Measurements from ENCODE around the gene SH3RF1. TPM values are rescaled to one million over a fixed set of nuclear protein-coding genes. Genes with fewer than 3 reads are reported as not detected.

SH3RF1 gene
- total and polyA plus RNA-seq, 4 donors = 7.6 to 31.8 (median 18.1) TPM

- WGBS, 2 donors = 54 to 59% methylated on average over 2 of the region's 2 CpGs
- Histone ChIP-seq H3K9me3 (ENCODE audit: control insufficient read depth, low read length) (no peaks in the 10 kb centered on the region), H3K36me3 (ENCODE audit: control insufficient read depth in 1 of 2, insufficient read depth in 2 of 2, low read length in 1 of 2) (no peaks in the 10 kb centered on the region), H3K4me1 (ENCODE audit: control insufficient read depth in 1 of 2, insufficient read depth in 2 of 2, low read length in 2 of 2) (peaks cover 6 to 19% of the 10 kb centered on the region in 2 donors), H3K4me3 (ENCODE audit: low read length in 2 of 2) (no peak overlapping the region), H3K27me3 (ENCODE audit: control insufficient read depth in 1 of 2, insufficient read depth in 2 of 2, low read length in 1 of 2) (no peaks in the 10 kb centered on the region), H3K27ac (ENCODE audit: low read depth in 1 of 2, low read length in 2 of 2) (peak overlapping the region in 1 of 2 donors; percentile 28)
- no peak for DNase-seq
- peak; percentile 59 for ATAC-seq (ENCODE audit: low FRiP score)
- intact Hi-C loops (cut with DNase I) = no loop called here
Measured at GRCh38 chr4:169243825-169244609, 26.7 kb downstream of the SH3RF1 start.

GRCh38 chr4:169241464-169241863, 29.3 kb downstream of the SH3RF1 start:
- Histone ChIP-seq H3K36me3 (ENCODE audit: control insufficient read depth in 1 of 2, insufficient read depth in 2 of 2, low read length in 1 of 2) (no peaks in the 10 kb centered on the region), H3K4me3 (ENCODE audit: low read length in 2 of 2) (no peak overlapping the region), H3K4me1 (ENCODE audit: control insufficient read depth in 1 of 2, insufficient read depth in 2 of 2, low read length in 2 of 2) (peaks cover 5 to 30% of the 10 kb centered on the region in 2 donors), H3K27me3 (ENCODE audit: control insufficient read depth in 1 of 2, insufficient read depth in 2 of 2, low read length in 1 of 2) (no peaks in the 10 kb centered on the region), H3K27ac (ENCODE audit: low read depth in 1 of 2, low read length in 2 of 2) (peak overlapping the region in 1 of 2 donors; percentile 75), H3K9me3 (ENCODE audit: control insufficient read depth, low read length) (no peaks in the 10 kb centered on the region)
- intact Hi-C loops (cut with DNase I) = no loop called here
- DNase-seq = no peak
- WGBS, 2 donors = 56 to 64% methylated on average over 2 of the region's 2 CpGs
- no peak for ATAC-seq (ENCODE audit: low FRiP score)

- intact Hi-C loops (cut with DNase I) = loop anchor here in 1 of 2 donors (5.0 kb wide), 1 partner anchor 33 kb away; the partner anchor contains the start of gene SH3RF1
- DNase-seq (no peak), ATAC-seq (ENCODE audit: low FRiP score) (no peak)
- Histone ChIP-seq H3K36me3 (ENCODE audit: control insufficient read depth in 1 of 2, insufficient read depth in 2 of 2, low read length in 1 of 2) (no peaks in the 10 kb centered on the region), H3K27ac (ENCODE audit: low read depth in 1 of 2, low read length in 2 of 2) (no peak overlapping the region), H3K27me3 (ENCODE audit: control insufficient read depth in 1 of 2, insufficient read depth in 2 of 2, low read length in 1 of 2) (no peaks in the 10 kb centered on the region), H3K9me3 (ENCODE audit: control insufficient read depth, low read length) (no peaks in the 10 kb centered on the region), H3K4me1 (ENCODE audit: control insufficient read depth in 1 of 2, insufficient read depth in 2 of 2, low read length in 2 of 2) (peaks cover 7 to 22% of the 10 kb centered on the region in 2 donors), H3K4me3 (ENCODE audit: low read length in 2 of 2) (no peak overlapping the region)
- WGBS, 2 donors = 52 to 61% methylated on average over 7 of the region's 7 CpGs
Measured at GRCh38 chr4:169239221-169239905, 31.4 kb downstream of the SH3RF1 start.

GRCh38 chr4:169238445-169238844, 32.3 kb downstream of the SH3RF1 start:
- intact Hi-C loops (cut with DNase I) = loop anchor here in 1 of 2 donors (5.0 kb wide), 1 partner anchor 34 kb away; the partner anchor contains the start of gene SH3RF1
- ATAC-seq (ENCODE audit: low FRiP score) = peak; percentile 73
- no peak for DNase-seq
- Histone ChIP-seq H3K27me3 (ENCODE audit: control insufficient read depth in 1 of 2, insufficient read depth in 2 of 2, low read length in 1 of 2) (no peaks in the 10 kb centered on the region), H3K27ac (ENCODE audit: low read depth in 1 of 2, low read length in 2 of 2) (peak overlapping the region in 1 of 2 donors; percentile 42), H3K9me3 (ENCODE audit: control insufficient read depth, low read length) (no peaks in the 10 kb centered on the region), H3K4me1 (ENCODE audit: control insufficient read depth in 1 of 2, insufficient read depth in 2 of 2, low read length in 2 of 2) (peaks cover 7 to 20% of the 10 kb centered on the region in 2 donors), H3K4me3 (ENCODE audit: low read length in 2 of 2) (no peak overlapping the region), H3K36me3 (ENCODE audit: control insufficient read depth in 1 of 2, insufficient read depth in 2 of 2, low read length in 1 of 2) (no peaks in the 10 kb centered on the region)
- 3 to 5% methylated on average over 1 of the region's 1 CpG for WGBS, 2 donors

GRCh38 chr4:169236873-169237626, 33.7 kb downstream of the SH3RF1 start:
- Histone ChIP-seq H3K36me3 (ENCODE audit: control insufficient read depth in 1 of 2, insufficient read depth in 2 of 2, low read length in 1 of 2) (no peaks in the 10 kb centered on the region), H3K4me3 (ENCODE audit: low read length in 2 of 2) (no peak overlapping the region), H3K27ac (ENCODE audit: low read depth in 1 of 2, low read length in 2 of 2) (no peak overlapping the region), H3K4me1 (ENCODE audit: control insufficient read depth in 1 of 2, insufficient read depth in 2 of 2, low read length in 2 of 2) (peaks cover 7 to 20% of the 10 kb centered on the region in 2 donors), H3K9me3 (ENCODE audit: control insufficient read depth, low read length) (no peaks in the 10 kb centered on the region), H3K27me3 (ENCODE audit: control insufficient read depth in 1 of 2, insufficient read depth in 2 of 2, low read length in 1 of 2) (no peaks in the 10 kb centered on the region)
- DNase-seq (no peak), ATAC-seq (ENCODE audit: low FRiP score) (no peak)
- intact Hi-C loops (cut with DNase I) = loop anchor here in 1 of 2 donors (5.0 kb wide), 1 partner anchor 35 kb away; the partner anchor contains the start of gene SH3RF1
- 10% methylated on average over 6 of the region's 6 CpGs for WGBS, 2 donors

- ATAC-seq (ENCODE audit: low FRiP score) (no peak), DNase-seq (no peak)
- H3K4me1 ChIP-seq (ENCODE audit: control insufficient read depth in 1 of 2, insufficient read depth in 2 of 2, low read length in 2 of 2) = peaks cover 7 to 16% of the 10 kb centered on the region in 2 donors
- H3K9me3 ChIP-seq (ENCODE audit: control insufficient read depth, low read length) = no peaks in the 10 kb centered on the region
- 53 to 67% methylated on average over 6 of the region's 6 CpGs for WGBS, 2 donors
- H3K27me3 ChIP-seq (ENCODE audit: control insufficient read depth in 1 of 2, insufficient read depth in 2 of 2, low read length in 1 of 2) = no peaks in the 10 kb centered on the region
- no peaks in the 10 kb centered on the region for H3K36me3 ChIP-seq (ENCODE audit: control insufficient read depth in 1 of 2, insufficient read depth in 2 of 2, low read length in 1 of 2)
- H3K4me3 ChIP-seq (ENCODE audit: low read length in 2 of 2) = no peak overlapping the region
- no peak overlapping the region for H3K27ac ChIP-seq (ENCODE audit: low read depth in 1 of 2, low read length in 2 of 2)
- intact Hi-C loops (cut with DNase I) = loop anchor here in 1 of 2 donors (5.0 kb wide), 1 partner anchor 36 kb away; the partner anchor contains the start of gene SH3RF1
Measured at GRCh38 chr4:169236078-169236477, 34.7 kb downstream of the SH3RF1 start.

GRCh38 chr4:169234137-169234855, 36.5 kb downstream of the SH3RF1 start:
- H3K36me3 ChIP-seq (ENCODE audit: control insufficient read depth in 1 of 2, insufficient read depth in 2 of 2, low read length in 1 of 2) = no peaks in the 10 kb centered on the region
- H3K4me1 ChIP-seq (ENCODE audit: control insufficient read depth in 1 of 2, insufficient read depth in 2 of 2, low read length in 2 of 2) = peaks cover 7 to 16% of the 10 kb centered on the region in 2 donors
- ATAC-seq (ENCODE audit: low FRiP score) = no peak
- no peak for DNase-seq
- no peaks in the 10 kb centered on the region for H3K9me3 ChIP-seq (ENCODE audit: control insufficient read depth, low read length)
- intact Hi-C loops (cut with DNase I) = no loop called here
- 57 to 60% methylated on average over 7 of the region's 7 CpGs for WGBS, 2 donors
- H3K27ac ChIP-seq (ENCODE audit: low read depth in 1 of 2, low read length in 2 of 2) = no peak overlapping the region
- no peak overlapping the region for H3K4me3 ChIP-seq (ENCODE audit: low read length in 2 of 2)
- no peaks in the 10 kb centered on the region for H3K27me3 ChIP-seq (ENCODE audit: control insufficient read depth in 1 of 2, insufficient read depth in 2 of 2, low read length in 1 of 2)

GRCh38 chr4:169233691-169234090, 37.1 kb downstream of the SH3RF1 start:
- H3K27me3 ChIP-seq (ENCODE audit: control insufficient read depth in 1 of 2, insufficient read depth in 2 of 2, low read length in 1 of 2) = no peaks in the 10 kb centered on the region
- H3K4me3 ChIP-seq (ENCODE audit: low read length in 2 of 2) = no peak overlapping the region
- intact Hi-C loops (cut with DNase I) = no loop called here
- 91 to 95% methylated on average over 4 of the region's 4 CpGs for WGBS, 2 donors
- H3K4me1 ChIP-seq (ENCODE audit: control insufficient read depth in 1 of 2, insufficient read depth in 2 of 2, low read length in 2 of 2) = peaks cover 7 to 11% of the 10 kb centered on the region in 2 donors
- no peaks in the 10 kb centered on the region for H3K9me3 ChIP-seq (ENCODE audit: control insufficient read depth, low read length)
- no peak for ATAC-seq (ENCODE audit: low FRiP score)
- no peak overlapping the region for H3K27ac ChIP-seq (ENCODE audit: low read depth in 1 of 2, low read length in 2 of 2)
- no peaks in the 10 kb centered on the region for H3K36me3 ChIP-seq (ENCODE audit: control insufficient read depth in 1 of 2, insufficient read depth in 2 of 2, low read length in 1 of 2)
- DNase-seq = no peak
